ENCODE data around the gene LYRM9. TPM values are rescaled to one million over a fixed set of nuclear protein-coding genes. Genes with fewer than 3 reads are reported as not detected.
A peak's percentile ranks its signal among the peaks of the same experiment; 100 is the strongest.

The LYRM9 gene
- total and polyA plus RNA-seq, 10 of the 15 experiments (the other 5 are each of a cell fraction or from before 2014, with no cell fraction given): 1.8 to 8.3 (median 4.6) TPM

DNA sequence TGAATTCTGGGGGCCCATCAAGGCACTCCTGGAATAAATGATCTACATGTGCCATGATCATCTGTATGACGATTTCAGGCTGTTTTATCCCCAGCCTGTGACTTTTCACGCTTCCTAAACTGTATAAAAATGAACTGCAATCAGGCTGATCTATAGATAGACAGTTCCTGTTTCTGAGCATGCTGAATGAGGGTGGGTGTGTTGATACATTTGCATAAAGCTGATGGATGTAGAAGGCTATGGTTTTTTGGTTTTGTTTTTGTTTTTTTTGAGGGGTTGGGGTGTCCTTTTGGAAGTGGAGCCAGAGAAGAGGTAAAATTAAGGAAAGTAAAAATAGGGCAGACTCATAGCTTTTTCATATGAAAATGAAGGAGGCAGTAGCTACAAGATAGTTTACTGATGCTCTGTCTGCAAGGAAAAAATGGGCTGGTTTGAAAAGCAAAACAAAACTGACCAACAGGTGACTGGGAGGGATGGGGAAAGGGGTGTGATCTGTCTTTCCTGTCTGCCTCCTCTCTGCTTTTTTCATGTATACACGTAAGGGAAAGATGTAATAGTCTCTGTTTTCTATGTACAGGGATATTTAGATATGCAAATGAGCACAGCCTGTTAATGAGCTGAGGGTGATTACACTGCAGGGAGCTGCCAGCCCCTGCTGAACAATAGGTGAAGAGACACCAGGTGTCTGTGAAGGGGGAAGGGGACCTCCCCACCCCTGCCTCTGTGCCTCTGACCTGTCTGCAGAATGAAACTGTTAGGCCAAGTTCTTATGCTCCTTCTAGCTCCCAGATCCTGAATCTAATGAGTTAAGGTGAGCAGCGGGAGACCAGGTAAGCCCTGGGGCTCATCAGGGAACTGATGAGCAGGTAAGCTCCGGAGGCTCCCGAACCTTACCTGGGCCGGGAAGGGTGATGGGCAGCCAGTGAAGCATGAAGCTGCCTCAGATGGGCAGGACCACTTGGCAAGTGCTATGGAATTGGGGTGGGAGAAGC lies 46.6 kb upstream of the LYRM9 start (continued):
- TF ChIP-seq BACH1 (IDR thresholded peaks at IDR 0.05; ENCODE audit: borderline replicate concordance): no peak
- TF ChIP-seq EGR1 (IDR thresholded peaks at IDR 0.05; ENCODE audit: borderline replicate concordance in 1 of 2, low read depth in 2 of 2, low read length in 2 of 2): no peak
- no peak for TF ChIP-seq YY1 (IDR thresholded peaks at IDR 0.05; ENCODE audit: low read depth, low read length)
- peak in 1 of 2 experiments; percentile 21; a peak in 1 of 4 replicates for TF ChIP-seq BHLHE40 (IDR thresholded peaks at IDR 0.05; ENCODE audit: borderline replicate concordance in 1 of 2, low read depth in 2 of 2, low read length in 1 of 2)
- no peak for TF ChIP-seq TBL1XR1 (IDR thresholded peaks at IDR 0.05; ENCODE audit: low read depth, low read length)
- TF ChIP-seq TCF7 (IDR thresholded peaks at IDR 0.05; ENCODE audit: borderline replicate concordance): no peak
- TF ChIP-seq USF2 (IDR thresholded peaks at IDR 0.05; ENCODE audit: borderline replicate concordance, low read depth, low read length): no peak
- TF ChIP-seq ZNF207 (IDR thresholded peaks at IDR 0.05; ENCODE audit: borderline replicate concordance): no peak
- no peak for TF ChIP-seq SREBF1 (IDR thresholded peaks at IDR 0.05; ENCODE audit: low read length)
- no peak for TF ChIP-seq ETV6 (conservative IDR thresholded peaks at IDR 0.05 in 1 of 2, IDR thresholded peaks at IDR 0.05 in 1 of 2; ENCODE audit: borderline replicate concordance in 1 of 2, low read depth in 1 of 2)
- no peak for TF ChIP-seq RELA (IDR thresholded peaks at IDR 0.05; ENCODE audit: borderline replicate concordance, partially characterized antibody)
- no peak for TF ChIP-seq JUND (IDR thresholded peaks at IDR 0.05; ENCODE audit: low read depth, low read length)
- no peak for TF ChIP-seq RAD21 (IDR thresholded peaks at IDR 0.05; ENCODE audit: insufficient read depth, low read depth, low read length)
- TF ChIP-seq IRF5 (IDR thresholded peaks at IDR 0.05; ENCODE audit: borderline replicate concordance): no peak
- no peak for TF ChIP-seq MXI1 (IDR thresholded peaks at IDR 0.05; ENCODE audit: low read depth, low read length)
- no peak; the same call in 1 of the 2 replicates for TF ChIP-seq DPF2 (IDR thresholded peaks at IDR 0.05)
- no peak for TF ChIP-seq STAT3 (IDR thresholded peaks at IDR 0.05; ENCODE audit: low read depth, low read length)
- no peak for TF ChIP-seq ZNF24 (IDR thresholded peaks at IDR 0.05)
- TF ChIP-seq CHD1 (IDR thresholded peaks at IDR 0.05; ENCODE audit: low read depth, low read length): no peak
- no peak for TF ChIP-seq REST (IDR thresholded peaks at IDR 0.05; ENCODE audit: low read depth, low read length)

Data from GM12878 (cell line).